Esophagus squamous epithelium (tissue), 5 donors: Measurements from ENCODE around the gene TSGA10IP. TPM values are rescaled to one million over a fixed set of nuclear protein-coding genes. Genes with fewer than 3 reads are reported as not detected.

Experiments used
- DNase-seq: peaks from one replicate; lab custom pipeline; 2025; lab: John Stamatoyannopoulos, UW
- H3K27ac ChIP-seq, 4 donors: fragments of 200-600 bp; sonication (generic); one replicate each; pipeline ENCODE4 v1.5.1; 2016 to 2019; ENCODE audit warnings: mild to moderate bottlenecking in 1 of 4
- H3K27me3 ChIP-seq, 4 donors: fragments of 200-600 bp; sonication (generic); 1 replicate in 3 of 4; 2 replicates in 1 of 4; pipeline versions ENCODE4 v1.5.1 to v1.6.0; 2017 to 2021; ENCODE audit warnings: antibody characterized with exemption in 1 of 4
- H3K36me3 ChIP-seq, 3 donors: fragments of 200-600 bp; sonication (generic); one replicate each; pipeline ENCODE4 v1.5.1; 2016 to 2019
- H3K4me1 ChIP-seq, 3 donors: fragments of 200-600 bp; sonication (generic); one replicate each; pipeline ENCODE4 v1.5.1; 2017 to 2019
- H3K4me3 ChIP-seq, 4 donors: fragments of 200-600 bp; sonication (generic); 1 replicate in 3 of 4; 2 replicates in 1 of 4; pipeline ENCODE4 v1.5.1; 2016 to 2019; ENCODE audit warnings: mild to moderate bottlenecking in 2 of 4, moderate library complexity in 1 of 4
- H3K9me3 ChIP-seq, 3 donors: fragments of 200-600 bp; sonication (generic); one replicate each; pipeline ENCODE4 v1.5.1; 2016 to 2019
- POLR2A ChIP-seq, 4 donors: fragments of 450-650 bp; IDR thresholded peaks; one replicate each; pipeline ENCODE4 v1.6.1; 2017; ENCODE audit warnings: antibody characterized with exemption in 4 of 4, mild to moderate bottlenecking in 4 of 4, moderate library complexity in 3 of 4
- WGBS, 2 donors: methylation state at CpG; one replicate each; pipeline ENCODE4 v1.1.5; 2018; 5-methylcytosine and 5-hydroxymethylcytosine counted together
- intact Hi-C: fragments of 100-400 bp; cut with DNase I; formaldehyde crosslinking; loops from one replicate; pipeline ENCODE4 v1.15.0; 2022
- total RNA-seq, 4 donors: library from RNA; depleted of rRNA; stranded (reverse); fragments of >200 nt; gene quantifications; one replicate each; pipeline ENCODE4 v1.1.0, GENCODE V29; 2016
- TF ChIP-seq, protein P1 (sequence below), 6 experiments: fragments of 450-650 bp in 4 of 6; fragments of 200-600 bp in 2 of 6; sonication (generic) in 2 of 6; IDR thresholded peaks; one replicate each; pipeline ENCODE4 v1.5.1; 2016 to 2019; ENCODE audit warnings: antibody characterized with exemption in 6 of 6, mild to moderate bottlenecking in 4 of 6, moderate library complexity in 4 of 6
- donor health status: DM: yes; HTN: yes; CAD: no.

Gene TSGA10IP
- total RNA-seq, 4 donors from 2014 or later: not detected

DNA sequence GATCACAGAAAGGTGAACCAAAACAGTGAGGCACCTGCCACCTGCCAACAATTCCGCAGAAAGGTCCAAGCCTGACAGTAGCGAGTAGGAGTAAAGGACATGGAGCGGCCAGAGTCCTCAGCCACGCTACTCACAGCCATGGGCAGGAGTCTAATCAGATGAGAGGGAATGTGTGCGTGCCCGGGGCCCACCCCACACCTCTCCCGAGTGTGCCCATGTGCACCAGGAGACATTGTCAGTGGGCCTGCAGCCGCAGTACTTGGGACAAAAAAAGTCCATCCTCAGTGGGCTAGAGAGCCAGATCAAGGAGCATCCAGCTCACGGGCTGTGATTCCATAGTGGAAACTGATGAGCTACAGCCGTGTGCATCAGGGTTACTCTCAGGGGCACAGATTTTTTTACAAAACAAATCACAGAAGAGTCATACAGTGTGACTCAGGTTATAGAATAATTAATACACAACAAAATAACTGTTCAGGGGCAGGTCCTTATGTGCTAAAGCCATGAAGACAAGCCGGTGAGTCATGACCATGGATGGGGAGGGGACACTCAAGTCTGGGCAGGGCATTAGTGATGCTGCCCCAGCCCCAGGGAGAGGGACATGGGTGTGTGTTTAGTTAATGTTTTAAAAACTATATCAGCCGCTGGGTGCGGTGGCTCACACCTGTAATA lies 28.3 kb downstream of the TSGA10IP start:
- WGBS, 2 donors: 62 to 72% methylated on average over 11 to 13 of the region's 13 CpGs
- TF ChIP-seq, protein P1, sequence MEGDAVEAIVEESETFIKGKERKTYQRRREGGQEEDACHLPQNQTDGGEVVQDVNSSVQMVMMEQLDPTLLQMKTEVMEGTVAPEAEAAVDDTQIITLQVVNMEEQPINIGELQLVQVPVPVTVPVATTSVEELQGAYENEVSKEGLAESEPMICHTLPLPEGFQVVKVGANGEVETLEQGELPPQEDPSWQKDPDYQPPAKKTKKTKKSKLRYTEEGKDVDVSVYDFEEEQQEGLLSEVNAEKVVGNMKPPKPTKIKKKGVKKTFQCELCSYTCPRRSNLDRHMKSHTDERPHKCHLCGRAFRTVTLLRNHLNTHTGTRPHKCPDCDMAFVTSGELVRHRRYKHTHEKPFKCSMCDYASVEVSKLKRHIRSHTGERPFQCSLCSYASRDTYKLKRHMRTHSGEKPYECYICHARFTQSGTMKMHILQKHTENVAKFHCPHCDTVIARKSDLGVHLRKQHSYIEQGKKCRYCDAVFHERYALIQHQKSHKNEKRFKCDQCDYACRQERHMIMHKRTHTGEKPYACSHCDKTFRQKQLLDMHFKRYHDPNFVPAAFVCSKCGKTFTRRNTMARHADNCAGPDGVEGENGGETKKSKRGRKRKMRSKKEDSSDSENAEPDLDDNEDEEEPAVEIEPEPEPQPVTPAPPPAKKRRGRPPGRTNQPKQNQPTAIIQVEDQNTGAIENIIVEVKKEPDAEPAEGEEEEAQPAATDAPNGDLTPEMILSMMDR (IDR thresholded peaks at IDR 0.05): no peak
- no peak for TF ChIP-seq POLR2A (IDR thresholded peaks at IDR 0.05)
- peaks cover 22 to 74% (median 27%) of the 10 kb centered on the region in 3 donors for H3K36me3 ChIP-seq
- DNase-seq: no peak
- no peaks in the 10 kb centered on the region for H3K27me3 ChIP-seq
- intact Hi-C loops: no loop called here
- no peaks in the 10 kb centered on the region for H3K9me3 ChIP-seq
- H3K4me3 ChIP-seq: no peak overlapping the region
- H3K4me1 ChIP-seq: peaks cover 0 to 21% (median 0%) of the 10 kb centered on the region in 3 donors
- H3K27ac ChIP-seq: no peak overlapping the region

DNA sequence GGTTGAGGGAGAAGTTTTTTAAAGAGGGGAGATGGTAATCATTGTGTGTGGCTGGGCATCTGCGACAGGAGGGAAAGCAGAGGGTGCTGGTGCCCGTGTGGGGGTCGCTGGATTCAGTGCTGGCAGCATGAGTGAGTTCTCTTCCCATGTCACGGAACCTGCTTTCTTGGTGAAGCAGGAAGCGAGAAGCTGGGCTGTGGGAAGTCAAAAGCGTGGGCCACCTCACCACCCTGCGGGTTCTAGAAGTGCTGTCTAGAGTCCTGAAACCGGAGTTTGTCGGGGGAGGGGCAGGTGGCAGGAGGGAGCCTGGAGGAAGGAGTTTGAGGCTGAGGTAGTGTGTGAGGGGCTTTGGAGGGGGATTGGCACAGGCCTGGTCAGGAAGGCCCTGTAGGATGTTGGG lies 30.5 kb downstream of the TSGA10IP start:
- Histone ChIP-seq H3K9me3 (no peaks in the 10 kb centered on the region), H3K4me3 (no peak overlapping the region), H3K27ac (no peak overlapping the region), H3K4me1 (peaks cover 0 to 6% (median 0%) of the 10 kb centered on the region in 3 donors), H3K27me3 (no peaks in the 10 kb centered on the region), H3K36me3 (peaks cover 23 to 69% (median 25%) of the 10 kb centered on the region in 3 donors)
- WGBS, 2 donors: 88 to 91% methylated on average over 7 to 9 of the region's 9 CpGs
- intact Hi-C loops: no loop called here
- DNase-seq: no peak
- TF ChIP-seq POLR2A (IDR thresholded peaks at IDR 0.05): no peak
- TF ChIP-seq, protein P1 (IDR thresholded peaks at IDR 0.05): no peak

DNA sequence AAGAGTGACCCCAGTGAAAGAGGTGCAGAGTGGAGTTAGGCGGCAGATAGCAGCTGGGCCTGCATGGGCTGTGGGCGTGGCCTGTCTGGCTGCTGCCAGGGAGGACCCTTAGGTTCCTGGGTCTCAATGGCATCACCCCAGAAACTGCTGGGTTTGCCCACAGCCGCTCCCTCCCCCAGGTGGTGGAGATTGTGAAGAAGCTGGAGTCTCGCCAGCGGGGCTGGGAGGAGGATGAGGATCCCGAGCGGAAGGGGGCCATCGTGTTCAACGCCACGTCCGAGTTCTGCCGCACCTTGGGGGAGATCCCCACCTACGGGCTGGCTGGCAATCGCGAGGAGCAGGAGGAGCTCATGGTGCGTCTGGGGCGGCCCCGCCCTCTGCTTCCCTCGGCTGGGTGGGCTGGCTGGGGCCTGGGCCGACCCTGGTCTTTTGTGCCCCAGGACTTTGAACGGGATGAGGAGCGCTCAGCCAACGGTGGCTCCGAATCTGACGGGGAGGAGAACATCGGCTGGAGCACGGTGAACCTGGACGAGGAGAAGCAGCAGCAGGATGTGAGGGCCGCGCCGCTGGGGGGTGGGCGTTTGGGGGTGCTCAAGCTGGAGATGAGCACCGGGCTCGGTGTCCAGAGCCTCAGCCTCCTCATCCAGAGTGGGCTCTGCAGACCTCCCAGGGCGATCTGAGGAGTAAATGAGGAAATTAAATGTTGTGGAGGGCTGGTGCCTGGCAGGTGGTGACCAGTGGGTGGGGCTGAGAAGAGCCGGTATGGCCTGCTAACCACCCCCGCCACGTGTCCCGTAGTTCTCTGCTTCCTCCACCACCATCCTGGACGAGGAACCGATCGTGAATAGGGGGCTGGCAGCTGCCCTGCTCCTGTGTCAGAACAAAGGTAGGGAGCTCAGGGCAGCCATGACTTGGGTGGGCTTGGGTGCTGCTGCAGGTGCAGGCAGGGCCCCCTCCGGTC lies 31.2 kb downstream of the TSGA10IP start:
- H3K36me3 ChIP-seq: peaks cover 23 to 69% (median 25%) of the 10 kb centered on the region in 3 donors
- TF ChIP-seq, protein P1 (IDR thresholded peaks at IDR 0.05): no peak
- no peak for TF ChIP-seq POLR2A (IDR thresholded peaks at IDR 0.05)
- H3K4me3 ChIP-seq: no peak overlapping the region
- H3K9me3 ChIP-seq: no peaks in the 10 kb centered on the region
- no peak for DNase-seq
- H3K4me1 ChIP-seq: peaks cover 0 to 6% (median 0%) of the 10 kb centered on the region in 3 donors
- WGBS, 2 donors: 68 to 83% methylated on average over 9 to 29 of the region's 43 CpGs
- no peaks in the 10 kb centered on the region for H3K27me3 ChIP-seq
- H3K27ac ChIP-seq: no peak overlapping the region
- intact Hi-C loops: no loop called here

DNA sequence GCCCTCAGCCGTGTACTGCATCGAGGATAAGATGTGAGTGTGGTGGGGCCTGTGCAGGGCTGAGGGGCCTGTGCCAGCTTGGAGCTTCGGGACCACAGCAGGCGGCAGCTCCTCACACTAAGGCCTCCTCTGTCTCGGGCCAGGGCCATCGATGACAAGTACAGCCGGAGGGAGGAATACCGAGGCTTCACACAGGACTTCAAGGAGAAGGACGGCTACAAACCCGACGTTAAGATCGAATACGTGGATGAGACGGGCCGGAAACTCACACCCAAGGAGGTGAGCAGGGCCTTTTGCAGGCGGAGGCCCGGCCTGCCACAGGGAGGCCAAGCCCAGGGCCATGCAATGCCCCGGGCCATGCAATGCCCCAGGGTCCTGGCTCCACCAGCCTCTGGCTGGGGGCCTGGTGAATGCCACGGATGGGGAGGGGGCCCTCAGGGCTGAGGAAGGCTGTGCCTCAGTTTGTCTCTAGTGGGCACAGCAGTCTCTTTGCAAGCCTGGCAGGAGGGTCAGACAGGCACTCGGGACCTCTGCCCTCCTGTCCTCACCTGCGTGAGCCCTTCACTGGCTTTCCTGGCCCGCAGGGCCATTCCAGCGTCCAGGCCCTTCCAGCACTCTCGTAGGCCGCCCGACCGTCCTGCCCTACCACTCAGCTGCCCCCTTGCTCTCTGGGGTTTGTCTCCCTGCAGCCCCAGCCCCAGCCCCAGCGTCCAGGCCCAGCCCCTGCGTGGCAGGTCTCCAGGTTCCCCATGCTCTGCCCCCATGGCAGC lies 32.5 kb downstream of the TSGA10IP start:
- 86 to 96% methylated on average over 8 to 24 of the region's 29 CpGs for WGBS, 2 donors
- TF ChIP-seq, protein P1 (IDR thresholded peaks at IDR 0.05): no peak
- TF ChIP-seq POLR2A (IDR thresholded peaks at IDR 0.05): no peak

More for the DNA sequence above, 32.5 kb downstream of the TSGA10IP start:
- no peak overlapping the region for H3K27ac ChIP-seq
- peaks cover 0 to 6% (median 0%) of the 10 kb centered on the region in 3 donors for H3K4me1 ChIP-seq
- peaks cover 23 to 59% (median 25%) of the 10 kb centered on the region in 3 donors for H3K36me3 ChIP-seq
- H3K9me3 ChIP-seq: no peaks in the 10 kb centered on the region
- intact Hi-C loops: no loop called here
- DNase-seq: no peak
- no peak overlapping the region for H3K4me3 ChIP-seq
- no peaks in the 10 kb centered on the region for H3K27me3 ChIP-seq
